Hematopoietic multipotent progenitor cell treated with erythropoietin and hydrocortisone succinate and interleukin-3 and kit ligand, for 17 days (in vitro differentiated cells): ENCODE results near the gene DNMT1.
"Not testable (repeated sequence)": the region's sequence is repeated elsewhere in the genome, so short reads cannot be mapped to it uniquely, and the experiment has no call there.

Source experiments
- DNase-seq: peaks from one replicate; pipeline ENCODE4 v3.0.0-alpha.2; 2015; ENCODE audit warnings: low spot score

DNMT1 gene

GRCh38 chr19:10220695-10221094 is 25.9 kb upstream of the DNMT1 start:
- no peak for DNase-seq

- no peak for DNase-seq
These were observed 24.9 kb upstream of the DNMT1 start for GRCh38 chr19:10219678-10220077.

- DNase-seq = no peak
These were observed 22.3 kb upstream of the DNMT1 start for GRCh38 chr19:10217085-10217484.

GRCh38 chr19:10214784-10215183 is 20.0 kb upstream of the DNMT1 start:
- DNase-seq = no peak

GRCh38 chr19:10211691-10212090 is 16.9 kb upstream of the DNMT1 start:
- no peak for DNase-seq

- no peak for DNase-seq
These were observed 16.3 kb upstream of the DNMT1 start for GRCh38 chr19:10211061-10211460.

- no peak for DNase-seq
These were observed 14.6 kb upstream of the DNMT1 start for GRCh38 chr19:10209315-10209714.

GRCh38 chr19:10207026-10207425 is 12.3 kb upstream of the DNMT1 start:
- no peak for DNase-seq

GRCh38 chr19:10206226-10206885 is 11.6 kb upstream of the DNMT1 start:
- no peak for DNase-seq

GRCh38 chr19:10205636-10206035 is 10.9 kb upstream of the DNMT1 start:
- DNase-seq = no peak

- no peak for DNase-seq
These were observed 8.9 kb upstream of the DNMT1 start for GRCh38 chr19:10203686-10204085.

GRCh38 chr19:10201176-10201575 is 6.4 kb upstream of the DNMT1 start:
- DNase-seq = no peak

GRCh38 chr19:10200101-10200500 is 5.3 kb upstream of the DNMT1 start:
- DNase-seq = not testable (repeated sequence)

- not testable (repeated sequence) for DNase-seq
These were observed 4.3 kb upstream of the DNMT1 start for GRCh38 chr19:10198889-10199644.

GRCh38 chr19:10195199-10195519 is 406 bp upstream of the DNMT1 start:
- DNase-seq = no peak

- no peak for DNase-seq
These were observed 808 bp downstream of the DNMT1 start for GRCh38 chr19:10193790-10194499.

GRCh38 chr19:10192922-10193321 is 1.8 kb downstream of the DNMT1 start:
- DNase-seq = no peak

- DNase-seq = no peak
These were observed 3.4 kb downstream of the DNMT1 start for GRCh38 chr19:10191347-10191746.

- DNase-seq = no peak
These were observed 4.7 kb downstream of the DNMT1 start for GRCh38 chr19:10190026-10190425.

- DNase-seq = no peak
These were observed 5.1 kb downstream of the DNMT1 start for GRCh38 chr19:10189616-10190015.

- DNase-seq = no peak
These were observed 7.4 kb downstream of the DNMT1 start for GRCh38 chr19:10187315-10187714.

GRCh38 chr19:10184636-10185035 is 10.1 kb downstream of the DNMT1 start:
- no peak for DNase-seq

GRCh38 chr19:10183926-10184325 is 10.8 kb downstream of the DNMT1 start:
- no peak for DNase-seq
